ENCODE measurements around the gene RAPGEF1. TPM values are rescaled to one million over a fixed set of nuclear protein-coding genes. Genes with fewer than 3 reads are reported as not detected.

The RAPGEF1 gene
- polyA plus RNA-seq, 1 donor from 2014 or later = 23.6 TPM

GRCh38 chr9:131594906-131595665 lies 144.8 kb downstream of the RAPGEF1 start:
- no peak overlapping the region for H3K4me2 ChIP-seq (ENCODE audit: low read length)
- H3K79me2 ChIP-seq (replicated peaks; ENCODE audit: insufficient read depth, low read length) = no peaks in the 10 kb centered on the region
- no peaks in the 10 kb centered on the region for H3K9me3 ChIP-seq (ENCODE audit: low read length)
- TF ChIP-seq RAD21 (conservative IDR thresholded peaks at IDR 0.05) = no peak
- no peak for TF ChIP-seq POLR2AphosphoS5 (IDR thresholded peaks at IDR 0.05)
- TF ChIP-seq CTCF (IDR thresholded peaks at IDR 0.05; ENCODE audit: poor library complexity, severe bottlenecking) = no peak
- TF ChIP-seq EP300 (conservative IDR thresholded peaks at IDR 0.05; ENCODE audit: poor library complexity, severe bottlenecking) = no peak
- TF ChIP-seq TAF1 (IDR thresholded peaks at IDR 0.05; ENCODE audit: low read depth) = no peak
- H3F3A ChIP-seq (ENCODE audit: insufficient read depth, low read length, poor library complexity, severe bottlenecking) = no peaks in the 10 kb centered on the region
- H3K27me3 ChIP-seq (ENCODE audit: insufficient read depth, low read depth, low read length) = no peaks in the 10 kb centered on the region
- H4K20me1 ChIP-seq (ENCODE audit: insufficient read depth) = no peaks in the 10 kb centered on the region
- H3K4me3 ChIP-seq (ENCODE audit: low read length) = no peak overlapping the region
- H2AFZ ChIP-seq (ENCODE audit: low read depth, low read length) = no peak overlapping the region
- H3K27ac ChIP-seq (ENCODE audit: low read length) = no peak overlapping the region
- no peaks in the 10 kb centered on the region for H3K36me3 ChIP-seq (ENCODE audit: insufficient read depth, low read length)
- H3K9me2 ChIP-seq (ENCODE audit: insufficient read depth, low read length) = no peaks in the 10 kb centered on the region
- H3K9ac ChIP-seq (ENCODE audit: low read length) = no peak overlapping the region

- H2AFZ ChIP-seq (ENCODE audit: low read depth, low read length) = no peak overlapping the region
- no peaks in the 10 kb centered on the region for H3K9me2 ChIP-seq (ENCODE audit: insufficient read depth, low read length)
- H3K27me3 ChIP-seq (ENCODE audit: insufficient read depth, low read depth, low read length) = no peaks in the 10 kb centered on the region
- H3K79me2 ChIP-seq (replicated peaks; ENCODE audit: insufficient read depth, low read length) = no peaks in the 10 kb centered on the region
- TF ChIP-seq EZH2 (IDR thresholded peaks at IDR 0.05; ENCODE audit: borderline replicate concordance, insufficient read depth, low read length, poor library complexity, severe bottlenecking) (no peak), REST (IDR thresholded peaks at IDR 0.05; ENCODE audit: borderline replicate concordance) (no peak), RAD21 (conservative IDR thresholded peaks at IDR 0.05) (no peak), CTCF (IDR thresholded peaks at IDR 0.05; ENCODE audit: poor library complexity, severe bottlenecking) (no peak)
- H4K20me1 ChIP-seq (ENCODE audit: insufficient read depth) = no peaks in the 10 kb centered on the region
- no peak overlapping the region for H3K9ac ChIP-seq (ENCODE audit: low read length)
- H3K27ac ChIP-seq (ENCODE audit: low read length) = no peak overlapping the region
- no peaks in the 10 kb centered on the region for H3K36me3 ChIP-seq (ENCODE audit: insufficient read depth, low read length)
- H3K4me2 ChIP-seq (ENCODE audit: low read length) = no peak overlapping the region
- H3F3A ChIP-seq (ENCODE audit: insufficient read depth, low read length, poor library complexity, severe bottlenecking) = no peaks in the 10 kb centered on the region
- H3K9me3 ChIP-seq (ENCODE audit: low read length) = no peaks in the 10 kb centered on the region
- H3K4me3 ChIP-seq (ENCODE audit: low read length) = no peak overlapping the region
Observed at GRCh38 chr9:131593936-131594665, 145.8 kb downstream of the RAPGEF1 start.
